Nephron (organoid): ENCODE results near the gene RERE.
A peak's percentile ranks its signal among the peaks of the same experiment; 100 is the strongest.

Experiments used
- H3K27ac Mint-ChIP-seq, 3 experiments: 2 replicates each; pipeline ENCODE4 v1.8.0; 2020; ENCODE audit warnings: mixed read lengths in 3 of 3, mild to moderate bottlenecking in 2 of 3, moderate library complexity in 1 of 3
- H3K27me3 Mint-ChIP-seq: 2 replicates; pipeline ENCODE4 v1.8.0; 2021; ENCODE audit warnings: low read depth, mild to moderate bottlenecking, moderate library complexity, mixed read lengths
- H3K36me3 Mint-ChIP-seq: 2 replicates; pipeline ENCODE4 v1.8.0; 2020; ENCODE audit warnings: low read depth, mixed read lengths
- H3K4me1 Mint-ChIP-seq: 2 replicates; pipeline ENCODE4 v1.8.0; 2020; ENCODE audit warnings: mixed read lengths
- H3K4me3 Mint-ChIP-seq, 3 experiments: 2 replicates each; pipeline ENCODE4 v1.8.0; 2020; ENCODE audit warnings: mild to moderate bottlenecking in 3 of 3, mixed read lengths in 3 of 3, moderate library complexity in 2 of 3
- H3K9me3 Mint-ChIP-seq: 2 replicates; pipeline ENCODE4 v1.8.0; 2020; ENCODE audit warnings: mixed read lengths
- CTCF ChIP-seq, 3 experiments: fragments of 200-600 bp; sonication (generic); IDR thresholded peaks; one replicate each; pipeline ENCODE4 v1.5.0; 2021; ENCODE audit warnings: antibody characterized with exemption in 3 of 3; ENCODE audit not compliant: unreplicated experiment in 3 of 3

RERE gene

GRCh38 chr1:8676072-8676471 is 141.4 kb downstream of the RERE start:
- no peak for TF ChIP-seq CTCF (IDR thresholded peaks at IDR 0.05; ENCODE audit: unreplicated experiment in 3 of 3)
- Mint-ChIP-seq H3K27me3 (no peaks in the 10 kb centered on the region), H3K36me3 (no peaks in the 10 kb centered on the region), H3K4me3 (no peak overlapping the region), H3K27ac (peak overlapping the region in 1 of 3 experiments; percentile 30), H3K4me1 (peaks cover 28% of the 10 kb centered on the region), H3K9me3 (no peaks in the 10 kb centered on the region)

- no peaks in the 10 kb centered on the region for H3K36me3 Mint-ChIP-seq
- no peaks in the 10 kb centered on the region for H3K27me3 Mint-ChIP-seq
- no peaks in the 10 kb centered on the region for H3K9me3 Mint-ChIP-seq
- H3K27ac Mint-ChIP-seq = peak overlapping the region; percentile 52 to 84 (median 76)
- H3K4me3 Mint-ChIP-seq = no peak overlapping the region
- no peak for TF ChIP-seq CTCF (IDR thresholded peaks at IDR 0.05; ENCODE audit: unreplicated experiment in 3 of 3)
- peaks cover 40% of the 10 kb centered on the region for H3K4me1 Mint-ChIP-seq
Measured at GRCh38 chr1:8674912-8675311, 142.5 kb downstream of the RERE start.

GRCh38 chr1:8674481-8674880 is 143.0 kb downstream of the RERE start:
- H3K36me3 Mint-ChIP-seq = no peaks in the 10 kb centered on the region
- peaks cover 44% of the 10 kb centered on the region for H3K4me1 Mint-ChIP-seq
- no peaks in the 10 kb centered on the region for H3K27me3 Mint-ChIP-seq
- no peak overlapping the region for H3K4me3 Mint-ChIP-seq
- no peaks in the 10 kb centered on the region for H3K9me3 Mint-ChIP-seq
- H3K27ac Mint-ChIP-seq = peak overlapping the region; percentile 52 to 84 (median 76)
- no peak for TF ChIP-seq CTCF (IDR thresholded peaks at IDR 0.05; ENCODE audit: unreplicated experiment in 3 of 3)

- H3K4me3 Mint-ChIP-seq = no peak overlapping the region
- peaks cover 55% of the 10 kb centered on the region for H3K4me1 Mint-ChIP-seq
- peak overlapping the region; percentile 34 to 75 (median 40) for H3K27ac Mint-ChIP-seq
- H3K9me3 Mint-ChIP-seq = no peaks in the 10 kb centered on the region
- H3K27me3 Mint-ChIP-seq = no peaks in the 10 kb centered on the region
- peak; percentile 78 to 86 (median 79) for TF ChIP-seq CTCF (IDR thresholded peaks at IDR 0.05; ENCODE audit: unreplicated experiment in 3 of 3)
- no peaks in the 10 kb centered on the region for H3K36me3 Mint-ChIP-seq
Measured at GRCh38 chr1:8671306-8671917, 146.0 kb downstream of the RERE start.

GRCh38 chr1:8670371-8670818 is 147.0 kb downstream of the RERE start:
- no peaks in the 10 kb centered on the region for H3K36me3 Mint-ChIP-seq
- H3K27ac Mint-ChIP-seq = peak overlapping the region; percentile 34 to 75 (median 40)
- no peaks in the 10 kb centered on the region for H3K9me3 Mint-ChIP-seq
- H3K27me3 Mint-ChIP-seq = no peaks in the 10 kb centered on the region
- no peak overlapping the region for H3K4me3 Mint-ChIP-seq
- peaks cover 55% of the 10 kb centered on the region for H3K4me1 Mint-ChIP-seq
- no peak for TF ChIP-seq CTCF (IDR thresholded peaks at IDR 0.05; ENCODE audit: unreplicated experiment in 3 of 3)
